BE2C (cell line): Measurements from ENCODE around the gene HSD17B1. TPM values are rescaled to one million over a fixed set of nuclear protein-coding genes. Genes with fewer than 3 reads are reported as not detected.
"Not testable (repeated sequence)": the region's sequence is repeated elsewhere in the genome, so short reads cannot be mapped to it uniquely, and the experiment has no call there.

Experiments used
- DNase-seq: peaks from one replicate; pipeline ENCODE4 v3.0.0-alpha.2; 2020
- H3K27me3 ChIP-seq: fragments of 250-450 bp; sonication (Bioruptor Pico); 2 replicates; pipeline ENCODE4 v1.5.1; 2020; ENCODE audit warnings: mild to moderate bottlenecking
- H3K36me3 ChIP-seq: fragments of 250-450 bp; sonication (Bioruptor Pico); 2 replicates; pipeline ENCODE4 v1.5.1; 2020; ENCODE audit warnings: mild to moderate bottlenecking
- H3K4me1 ChIP-seq: fragments of 250-450 bp; sonication (Bioruptor Pico); 2 replicates; pipeline ENCODE4 v1.5.1; 2020
- H3K4me3 ChIP-seq: 2 replicates; pipeline ENCODE4 v1.5.1; 2011; ENCODE audit warnings: low read depth, low read length
- H3K9me3 ChIP-seq: fragments of 250-450 bp; sonication (Bioruptor Pico); 2 replicates; pipeline ENCODE4 v1.5.1; 2020
- CTCF ChIP-seq: IDR thresholded peaks from 2 replicates; pipeline ENCODE4 v1.5.1; 2012; ENCODE audit warnings: mild to moderate bottlenecking, low read depth, low read length
- polyA plus RNA-seq: library from polyadenylated mRNA; unstranded; fragments of >200 nt; gene quantifications from one replicate; pipeline ENCODE4 v1.2.1, GENCODE V29; 2012; ENCODE audit warnings: low read depth, missing spikeins; ENCODE audit not compliant: insufficient read length, insufficient read depth

The HSD17B1 gene
- 30.7 TPM for polyA plus RNA-seq

GRCh38 chr17:42552736-42553135 is at the start of gene HSD17B1:
HSD17B1 (plus strand) TSS chr17:42552923; CDS start chr17:42552934, 11 bp downstream.
- H3K27me3 ChIP-seq, DNase-seq, H3K9me3 ChIP-seq, H3K4me1 ChIP-seq, H3K36me3 ChIP-seq: not testable (repeated sequence)
- H3K4me3 ChIP-seq = peak within 1 kb of the TSS; percentile 91

GRCh38 chr17:42502926-42503325 is 49.8 kb upstream of the HSD17B1 start:
- H3K4me1 ChIP-seq = no peaks in the 10 kb centered on the region
- H3K4me3 ChIP-seq = no peak overlapping the region
- no peak for TF ChIP-seq CTCF
- H3K27me3 ChIP-seq = no peaks in the 10 kb centered on the region
- H3K36me3 ChIP-seq = peaks cover 84% of the 10 kb centered on the region
- no peak for DNase-seq
- no peaks in the 10 kb centered on the region for H3K9me3 ChIP-seq

- DNase-seq = no peak
- Histone ChIP-seq H3K27me3 (no peaks in the 10 kb centered on the region), H3K4me3 (no peak overlapping the region), H3K9me3 (no peaks in the 10 kb centered on the region), H3K36me3 (peaks cover 71% of the 10 kb centered on the region), H3K4me1 (no peaks in the 10 kb centered on the region)
- TF ChIP-seq CTCF = no peak
Observed at GRCh38 chr17:42507671-42508070, 45.1 kb upstream of the HSD17B1 start.

- TF ChIP-seq CTCF = no peak
- no peaks in the 10 kb centered on the region for H3K27me3 ChIP-seq
- no peak overlapping the region for H3K4me3 ChIP-seq
- H3K9me3 ChIP-seq = no peaks in the 10 kb centered on the region
- no peak for DNase-seq
- peaks cover 63% of the 10 kb centered on the region for H3K36me3 ChIP-seq
- no peaks in the 10 kb centered on the region for H3K4me1 ChIP-seq
Observed at GRCh38 chr17:42508426-42509165, 44.1 kb upstream of the HSD17B1 start.

- DNase-seq = no peak
Observed at GRCh38 chr17:42509409-42509808, 43.3 kb upstream of the HSD17B1 start.

GRCh38 chr17:42509841-42510240 is 42.9 kb upstream of the HSD17B1 start:
- DNase-seq = no peak
- Histone ChIP-seq H3K4me1 (no peaks in the 10 kb centered on the region), H3K27me3 (no peaks in the 10 kb centered on the region), H3K9me3 (no peaks in the 10 kb centered on the region), H3K36me3 (peaks cover 64% of the 10 kb centered on the region), H3K4me3 (no peak overlapping the region)
- TF ChIP-seq CTCF = no peak

More at GRCh38 chr17:42509409-42509808, 43.3 kb upstream of the HSD17B1 start:
- H3K4me3 ChIP-seq = no peak overlapping the region
- H3K4me1 ChIP-seq = no peaks in the 10 kb centered on the region
- H3K36me3 ChIP-seq = peaks cover 63% of the 10 kb centered on the region
- no peaks in the 10 kb centered on the region for H3K27me3 ChIP-seq
- no peaks in the 10 kb centered on the region for H3K9me3 ChIP-seq
- no peak for TF ChIP-seq CTCF
